Activated T-cell treated with anti-CD3 and anti-CD28 coated beads, Interleukin-2, amount 50 U/mL, for 4 hours (primary cell): Measurements from ENCODE around the gene ARPC5. TPM values are rescaled to one million over a fixed set of nuclear protein-coding genes. Genes with fewer than 3 reads are reported as not detected.
"Not testable (repeated sequence)": the region's sequence is repeated elsewhere in the genome, so short reads cannot be mapped to it uniquely, and the experiment has no call there.

Experiments
- ATAC-seq, 2 donors: fragments of 200-7000 bp; cut with Tn5 transposase; one replicate each; pipeline ENCODE4 v1.10.0; 2021
- DNase-seq: peaks from one replicate; pipeline ENCODE4 v3.0.0-alpha.2; 2020
- H3K27me3 Mint-ChIP-seq: one replicate; pipeline ENCODE4 v1.8.0; 2021; ENCODE audit warnings: low read depth, mixed read lengths
- H3K36me3 Mint-ChIP-seq: one replicate; pipeline ENCODE4 v1.8.0; 2022; ENCODE audit warnings: mixed read lengths; ENCODE audit not compliant: insufficient read depth
- H3K4me1 Mint-ChIP-seq: one replicate; pipeline ENCODE4 v1.8.0; 2021; ENCODE audit warnings: low read depth, mixed read lengths
- H3K4me3 Mint-ChIP-seq: one replicate; pipeline ENCODE4 v1.8.0; 2021; ENCODE audit warnings: mild to moderate bottlenecking, moderate library complexity, mixed read lengths
- H3K9me3 Mint-ChIP-seq: one replicate; pipeline ENCODE4 v1.8.0; 2021; ENCODE audit warnings: mixed read lengths
- total RNA-seq, 3 donors: library from RNA; stranded (reverse); gene quantifications; one replicate each; pipeline ENCODE4 v1.2.1, GENCODE V29; 2021

Gene ARPC5
- total RNA-seq, 3 donors from 2014 or later: 98.1 to 107 (median 100) TPM

DNA sequence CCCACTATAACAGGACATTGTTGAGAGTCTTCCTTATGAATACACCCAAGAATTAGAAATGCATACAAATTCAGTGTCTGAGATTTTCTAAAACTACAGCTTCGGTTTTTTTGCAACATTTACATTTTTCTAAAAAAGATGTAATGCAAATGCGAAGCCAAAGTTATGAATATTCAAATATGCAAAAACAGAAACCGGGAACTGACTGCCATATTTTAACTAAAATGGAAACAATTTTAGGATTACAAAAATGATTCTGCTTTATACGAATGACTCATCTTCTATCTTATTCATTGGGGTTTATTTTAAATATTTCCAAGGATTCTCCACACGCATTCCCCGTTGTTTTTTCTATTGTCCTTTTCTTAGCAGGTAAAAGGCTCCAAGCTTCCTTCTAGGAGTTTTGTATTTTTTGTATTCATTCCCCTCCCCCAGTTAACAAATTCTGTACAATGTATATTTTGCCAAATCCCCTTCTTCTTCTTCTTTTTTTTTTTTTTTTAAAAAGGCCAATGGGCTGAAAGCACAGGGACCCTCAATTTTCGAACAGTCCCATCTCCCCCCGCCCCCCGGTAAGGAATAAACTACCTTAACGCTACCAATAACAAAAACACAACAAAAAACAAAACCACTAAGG, 1.0 kb downstream of the ARPC5 start:
- Mint-ChIP-seq H3K4me1 (peaks cover 47% of the 10 kb centered on the region), H3K27me3 (no peaks in the 10 kb centered on the region), H3K9me3 (no peaks in the 10 kb centered on the region), H3K4me3 (peak overlapping the region; percentile 97), H3K36me3 (peaks cover 11% of the 10 kb centered on the region)
- no peak for DNase-seq
- ATAC-seq: no peak

DNA sequence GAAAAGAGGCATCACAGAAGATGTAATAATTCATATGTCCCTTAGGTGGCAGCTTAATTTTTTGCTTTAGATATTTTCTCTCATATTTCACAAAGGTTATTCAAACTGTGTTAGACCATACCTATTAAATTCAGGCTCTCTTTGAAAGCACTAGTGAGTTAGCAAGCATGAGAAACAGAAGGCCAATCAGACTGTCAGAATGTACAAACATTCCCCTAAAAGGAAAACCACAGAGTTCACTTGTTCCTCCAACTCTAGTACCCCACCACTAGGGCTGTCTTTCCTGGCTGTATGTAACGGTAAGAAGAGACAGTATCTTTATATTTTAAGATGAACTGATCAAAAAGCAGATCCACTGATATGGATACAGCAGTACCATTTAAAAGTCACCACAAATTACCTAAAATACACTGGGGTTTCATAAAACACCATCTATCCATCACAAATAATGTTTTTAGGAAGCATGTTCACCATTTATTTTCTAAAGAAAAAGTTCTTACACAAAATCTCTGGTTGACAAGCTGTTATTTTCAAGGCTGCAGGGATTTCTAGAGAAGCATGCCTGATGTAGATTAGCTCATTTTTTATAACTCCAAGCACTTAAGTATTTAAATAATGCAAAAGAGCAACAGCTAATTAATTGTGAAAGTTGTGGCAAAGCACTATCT, 1.8 kb downstream of the ARPC5 start:
- Mint-ChIP-seq H3K36me3 (peaks cover 12% of the 10 kb centered on the region), H3K27me3 (no peaks in the 10 kb centered on the region), H3K4me1 (peaks cover 51% of the 10 kb centered on the region), H3K9me3 (no peaks in the 10 kb centered on the region), H3K4me3 (peak overlapping the region; percentile 97)
- peak; percentile 12 to 23 for ATAC-seq
- no peak for DNase-seq

DNA sequence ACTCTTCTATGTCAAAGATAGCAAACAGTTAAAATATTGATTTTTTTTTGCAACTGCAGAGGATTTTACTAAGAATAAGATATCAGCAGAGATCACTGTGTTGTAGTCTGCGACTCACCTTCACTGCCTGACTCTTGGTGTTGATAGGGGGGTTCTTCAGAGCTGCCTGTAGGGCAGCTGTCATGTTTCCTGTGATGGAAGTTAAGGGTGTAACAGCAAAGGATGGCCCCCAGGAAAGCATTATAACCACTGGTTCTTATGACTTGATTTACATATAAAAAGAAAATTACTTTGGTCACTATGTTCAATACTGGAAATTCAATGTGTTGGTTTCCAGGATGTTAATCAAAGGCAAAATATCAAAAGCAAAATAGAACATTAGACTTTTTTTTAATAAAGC, 2.6 kb downstream of the ARPC5 start:
- H3K36me3 Mint-ChIP-seq: peaks cover 20% of the 10 kb centered on the region
- H3K27me3 Mint-ChIP-seq: no peaks in the 10 kb centered on the region
- peaks cover 59% of the 10 kb centered on the region for H3K4me1 Mint-ChIP-seq
- H3K4me3 Mint-ChIP-seq: peak overlapping the region; percentile 97
- ATAC-seq: no peak
- no peak for DNase-seq
- no peaks in the 10 kb centered on the region for H3K9me3 Mint-ChIP-seq

DNA sequence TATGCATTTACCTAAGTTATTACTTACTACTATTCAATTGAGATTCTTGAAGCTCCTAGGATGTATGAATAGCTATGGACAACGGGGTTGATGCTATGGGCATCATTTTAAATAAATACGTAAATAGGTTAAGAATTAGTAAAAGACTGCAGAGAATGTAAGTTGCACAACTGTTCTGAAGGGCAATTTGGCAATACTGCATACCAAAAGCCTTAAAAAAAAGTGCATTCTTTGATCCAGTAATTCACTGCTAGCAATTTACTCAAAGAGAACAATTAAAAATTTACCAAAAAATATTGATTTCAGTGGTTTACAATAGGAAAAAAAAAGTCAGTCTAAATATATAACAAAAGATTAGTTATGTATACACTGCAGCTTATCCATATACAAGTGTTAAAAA, 3.5 kb downstream of the ARPC5 start:
- H3K4me1 Mint-ChIP-seq: peaks cover 61% of the 10 kb centered on the region
- peaks cover 21% of the 10 kb centered on the region for H3K36me3 Mint-ChIP-seq
- no peaks in the 10 kb centered on the region for H3K9me3 Mint-ChIP-seq
- ATAC-seq: no peak
- H3K4me3 Mint-ChIP-seq: peak overlapping the region; percentile 55
- no peak for DNase-seq
- no peaks in the 10 kb centered on the region for H3K27me3 Mint-ChIP-seq

DNA sequence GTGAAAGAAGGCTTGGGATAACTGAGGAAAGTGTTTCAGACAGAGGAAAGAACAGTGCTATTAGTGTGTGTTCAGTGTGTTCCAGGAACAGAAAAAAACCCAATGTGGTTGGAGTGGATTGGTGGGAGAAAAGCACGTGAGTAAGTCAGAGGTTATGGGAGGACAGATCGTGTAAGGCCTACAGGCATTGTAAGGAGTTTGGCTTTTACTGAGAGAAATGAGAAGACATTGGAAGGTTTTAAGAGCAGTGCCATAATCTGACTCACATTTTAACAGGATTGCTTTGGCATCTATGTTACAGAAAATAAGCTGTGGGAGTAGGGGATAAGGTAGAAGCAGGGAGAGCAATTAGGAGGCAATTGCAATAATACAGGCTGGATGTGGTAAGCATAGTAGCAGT, 4.8 kb downstream of the ARPC5 start:
- Mint-ChIP-seq H3K36me3 (peaks cover 21% of the 10 kb centered on the region), H3K9me3 (no peaks in the 10 kb centered on the region), H3K4me3 (peak overlapping the region; percentile 50), H3K27me3 (no peaks in the 10 kb centered on the region), H3K4me1 (peaks cover 57% of the 10 kb centered on the region)
- ATAC-seq (no peak), DNase-seq (no peak)

DNA sequence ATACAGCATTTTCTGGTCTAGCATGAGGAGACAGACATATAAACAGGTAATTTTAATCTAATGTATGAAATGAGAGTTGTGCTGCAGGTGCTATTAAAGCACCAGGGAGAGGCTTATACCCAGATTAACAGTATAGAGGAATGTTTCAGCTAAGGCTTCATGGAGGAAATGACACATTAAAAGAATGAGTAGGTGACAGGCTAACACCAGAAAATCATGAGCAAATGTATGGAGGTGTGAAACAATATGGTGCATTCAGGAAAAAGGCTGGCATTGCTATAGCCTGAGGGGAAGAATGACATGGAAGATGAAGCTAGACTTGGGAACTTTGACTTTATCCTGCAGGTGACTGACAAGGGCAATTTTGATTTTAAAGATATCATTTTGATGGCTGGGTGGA, 7.0 kb downstream of the ARPC5 start:
- DNase-seq (no peak), ATAC-seq (peak; percentile 60 to 79)
- peaks cover 51% of the 10 kb centered on the region for H3K4me1 Mint-ChIP-seq
- H3K9me3 Mint-ChIP-seq: no peaks in the 10 kb centered on the region
- H3K27me3 Mint-ChIP-seq: no peaks in the 10 kb centered on the region
- peaks cover 31% of the 10 kb centered on the region for H3K36me3 Mint-ChIP-seq
- H3K4me3 Mint-ChIP-seq: no peak overlapping the region

DNA sequence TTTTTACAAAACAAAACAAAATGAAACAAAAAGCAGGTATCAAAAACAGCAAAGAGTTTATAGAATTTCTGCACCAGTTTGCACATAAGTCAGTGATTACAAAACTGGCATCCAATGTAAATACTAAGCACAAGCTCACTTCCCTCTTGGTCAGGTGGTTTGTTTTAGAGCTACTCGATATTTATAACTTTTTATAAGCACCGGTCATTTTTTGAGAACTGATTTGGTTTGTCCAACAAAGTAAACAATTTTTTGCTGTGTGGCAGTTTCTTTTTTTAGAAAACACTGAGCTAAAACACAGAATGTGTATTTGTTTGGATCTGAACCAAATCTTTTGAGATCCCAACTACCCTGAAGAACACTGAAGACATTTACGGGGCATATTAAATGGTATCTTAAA, 9.3 kb downstream of the ARPC5 start:
- peaks cover 38% of the 10 kb centered on the region for H3K4me1 Mint-ChIP-seq
- H3K4me3 Mint-ChIP-seq, H3K27me3 Mint-ChIP-seq, ATAC-seq, DNase-seq, H3K9me3 Mint-ChIP-seq: not testable (repeated sequence)
- peaks cover 31% of the 10 kb centered on the region for H3K36me3 Mint-ChIP-seq

DNA sequence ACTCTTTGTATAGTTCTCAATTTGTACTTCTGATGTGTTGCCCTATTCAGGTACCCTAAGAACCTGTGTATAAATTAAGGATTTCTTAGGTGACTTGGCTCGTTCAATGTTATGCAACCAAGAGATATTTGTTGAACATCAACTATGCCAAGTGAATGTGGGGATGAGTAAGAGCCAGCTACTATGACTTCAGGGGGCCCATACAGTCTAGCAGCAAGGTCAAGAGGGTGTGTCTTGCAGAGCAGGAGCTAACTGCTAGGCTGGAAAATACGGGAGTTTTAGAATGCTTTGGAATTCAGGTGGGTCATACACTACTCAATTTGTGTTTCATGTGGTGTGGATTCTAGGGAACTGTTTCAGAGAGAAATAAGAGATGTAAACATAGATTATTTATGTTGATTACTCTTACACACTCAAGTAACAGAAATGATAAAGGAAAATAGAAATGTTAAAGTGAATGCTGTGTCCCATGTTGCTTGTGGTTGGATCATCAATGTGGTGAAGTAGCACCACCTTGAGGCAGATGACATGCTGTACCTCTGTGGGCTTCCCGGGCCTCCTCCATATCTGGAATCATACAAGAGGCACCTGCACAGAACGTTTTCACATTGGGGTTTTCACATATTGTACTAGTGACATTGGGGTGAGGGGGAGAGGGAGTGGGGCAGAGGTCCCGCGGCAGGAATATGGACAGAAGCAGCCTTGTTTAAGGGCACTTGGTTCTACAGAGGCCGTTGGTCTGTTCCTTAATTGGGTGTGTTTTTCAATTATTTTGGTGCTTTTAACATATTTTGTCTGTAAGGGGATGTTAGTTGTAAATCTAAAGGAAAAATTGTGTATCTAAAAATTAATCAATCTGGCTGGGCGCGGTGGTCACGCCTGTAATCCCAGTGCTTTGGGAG, 12.4 kb downstream of the ARPC5 start:
- H3K36me3 Mint-ChIP-seq: peaks cover 16% of the 10 kb centered on the region
- H3K9me3 Mint-ChIP-seq: no peaks in the 10 kb centered on the region
- H3K27me3 Mint-ChIP-seq: no peaks in the 10 kb centered on the region
- no peak overlapping the region for H3K4me3 Mint-ChIP-seq
- ATAC-seq (peak; percentile 86 to 87), DNase-seq (peak; percentile 28)
- H3K4me1 Mint-ChIP-seq: peaks cover 17% of the 10 kb centered on the region

DNA sequence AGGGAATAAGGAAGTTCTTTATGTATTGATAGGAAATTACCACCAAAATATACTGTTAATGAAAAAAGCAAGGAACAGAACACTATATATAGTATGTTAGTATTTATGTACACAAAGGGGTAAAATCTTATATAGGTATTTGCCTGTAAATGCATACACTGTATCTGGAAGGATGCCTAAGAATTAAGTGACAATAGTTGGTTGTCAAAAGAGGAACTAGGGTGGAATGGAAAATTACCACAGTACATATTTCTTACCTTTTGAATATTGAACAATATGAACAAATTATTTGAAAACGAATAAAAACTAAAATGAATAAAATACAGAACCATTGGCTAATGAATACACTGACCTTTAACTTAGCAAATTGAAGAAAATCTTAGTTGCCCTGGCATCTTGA, 13.6 kb downstream of the ARPC5 start:
- no peak for DNase-seq
- H3K4me1 Mint-ChIP-seq: peaks cover 14% of the 10 kb centered on the region
- H3K9me3 Mint-ChIP-seq: no peaks in the 10 kb centered on the region
- peaks cover 14% of the 10 kb centered on the region for H3K36me3 Mint-ChIP-seq
- H3K4me3 Mint-ChIP-seq: no peak overlapping the region
- H3K27me3 Mint-ChIP-seq: no peaks in the 10 kb centered on the region
- no peak for ATAC-seq

DNA sequence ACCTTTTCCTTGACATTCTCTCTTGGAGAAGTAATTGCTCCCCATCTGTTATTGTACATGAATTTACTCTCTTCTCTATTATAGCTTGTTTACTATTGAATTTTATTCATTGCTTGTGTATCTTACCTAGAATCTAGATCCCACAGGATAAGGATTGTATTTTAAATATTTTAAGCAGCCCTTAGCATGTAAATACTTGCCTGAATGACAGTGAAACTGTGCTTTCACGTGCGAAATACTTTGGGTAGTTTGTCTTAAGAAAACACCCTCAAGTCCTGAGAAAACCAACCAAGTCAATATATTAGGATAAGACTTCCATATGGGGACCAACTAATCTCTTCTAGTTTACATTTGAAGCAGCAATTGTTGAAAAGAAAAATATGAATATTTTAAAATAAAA, 15.3 kb downstream of the ARPC5 start:
- DNase-seq (no peak), ATAC-seq (no peak)
- no peaks in the 10 kb centered on the region for H3K27me3 Mint-ChIP-seq
- H3K4me3 Mint-ChIP-seq: no peak overlapping the region
- peaks cover 11% of the 10 kb centered on the region for H3K36me3 Mint-ChIP-seq
- H3K4me1 Mint-ChIP-seq: peaks cover 5% of the 10 kb centered on the region
- no peaks in the 10 kb centered on the region for H3K9me3 Mint-ChIP-seq

DNA sequence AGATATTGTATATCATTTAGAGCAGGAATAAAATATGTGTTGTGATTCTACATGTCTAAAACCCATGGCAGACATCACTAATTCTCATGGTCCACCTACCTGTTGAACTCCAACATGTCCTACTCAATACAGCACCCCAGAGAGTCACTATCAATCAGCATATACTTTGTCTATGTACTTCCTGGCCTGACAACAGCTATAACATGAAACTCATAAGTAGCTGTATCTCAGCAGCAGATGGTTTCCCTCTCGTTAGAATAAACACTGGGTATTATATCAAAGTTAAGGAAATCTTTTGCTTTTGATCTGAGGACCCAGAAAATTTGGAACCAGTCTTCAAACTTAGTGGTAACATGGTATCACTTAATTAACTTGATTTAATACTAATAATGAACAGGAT, 15.8 kb downstream of the ARPC5 start:
- Mint-ChIP-seq H3K4me1 (peaks cover 3% of the 10 kb centered on the region), H3K36me3 (peaks cover 8% of the 10 kb centered on the region), H3K4me3 (no peak overlapping the region), H3K9me3 (no peaks in the 10 kb centered on the region), H3K27me3 (peaks cover under 1% of the 10 kb centered on the region)
- DNase-seq: no peak
- no peak for ATAC-seq

DNA sequence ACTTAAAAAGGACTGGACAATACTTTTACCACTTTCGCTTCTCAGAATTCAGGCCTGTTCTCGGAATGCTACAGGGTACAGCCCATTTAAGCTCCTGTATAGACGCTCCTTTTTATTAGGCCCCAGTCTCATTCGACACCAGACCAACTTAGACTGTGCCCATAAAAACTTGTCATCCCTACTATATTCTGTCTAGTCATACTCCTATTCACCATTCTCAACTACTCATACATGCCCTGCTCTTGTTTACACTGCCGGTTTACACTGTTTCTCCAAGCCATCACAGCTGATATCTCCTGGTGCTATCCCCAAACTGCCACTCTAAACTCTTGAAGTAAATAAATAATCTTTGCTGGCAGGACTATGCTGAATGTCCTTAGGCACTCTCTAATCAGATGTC, 17.4 kb downstream of the ARPC5 start:
- not testable (repeated sequence) for H3K36me3 Mint-ChIP-seq, ATAC-seq, H3K4me3 Mint-ChIP-seq, DNase-seq, H3K9me3 Mint-ChIP-seq, H3K4me1 Mint-ChIP-seq, H3K27me3 Mint-ChIP-seq

DNA sequence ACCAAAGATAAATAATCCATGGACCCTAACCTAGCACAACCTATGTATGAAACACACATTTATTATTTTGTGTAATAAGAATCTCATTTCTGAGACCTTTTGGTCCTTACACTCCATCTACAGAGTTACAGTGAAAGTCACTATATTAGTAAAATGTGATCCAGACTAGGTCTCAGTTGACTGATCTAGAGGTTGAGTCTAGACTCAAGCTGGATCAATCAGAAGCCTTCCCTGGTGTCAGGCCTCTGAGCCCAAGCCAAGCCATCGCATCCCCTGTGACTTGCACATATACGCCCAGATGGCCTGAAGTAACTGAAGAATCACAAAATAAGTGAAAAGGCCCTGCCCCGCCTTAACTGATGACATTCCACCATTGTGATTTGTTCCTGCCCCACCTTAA, 22.6 kb downstream of the ARPC5 start:
- H3K4me3 Mint-ChIP-seq, H3K27me3 Mint-ChIP-seq, ATAC-seq, DNase-seq, H3K4me1 Mint-ChIP-seq, H3K36me3 Mint-ChIP-seq, H3K9me3 Mint-ChIP-seq: not testable (repeated sequence)

DNA sequence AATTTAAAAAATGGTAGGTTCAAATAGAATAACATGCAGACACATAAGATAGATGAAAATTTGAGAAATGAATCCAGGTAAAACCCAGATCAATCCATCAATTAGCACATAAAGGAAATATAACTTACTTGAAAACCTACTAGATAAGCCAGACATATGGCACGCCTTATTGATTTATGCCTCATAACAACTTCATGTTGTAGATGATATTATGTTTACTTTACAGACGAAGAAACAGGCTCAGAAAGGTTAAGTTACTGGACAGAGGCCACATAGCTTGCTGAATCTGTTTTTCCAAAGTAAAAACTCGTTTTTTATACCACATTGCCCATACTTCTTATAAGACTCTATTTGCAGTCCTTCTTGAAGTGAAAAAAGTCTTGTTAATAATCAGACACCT, 23.2 kb downstream of the ARPC5 start:
- H3K36me3 Mint-ChIP-seq: peaks cover 3% of the 10 kb centered on the region
- ATAC-seq (no peak), DNase-seq (no peak)
- no peaks in the 10 kb centered on the region for H3K4me1 Mint-ChIP-seq
- H3K27me3 Mint-ChIP-seq: peaks cover 6% of the 10 kb centered on the region
- H3K9me3 Mint-ChIP-seq: no peaks in the 10 kb centered on the region
- H3K4me3 Mint-ChIP-seq: no peak overlapping the region
